CD14-positive monocyte (primary cell): ENCODE results near the gene TDRD5. TPM values are rescaled to one million over a fixed set of nuclear protein-coding genes. Genes with fewer than 3 reads are reported as not detected.

Experiments used
- DNase-seq, 3 donors: peaks; one replicate each; pipeline ENCODE4 v3.0.0-alpha.2; 2011 to 2022
- H2AFZ ChIP-seq: 2 replicates; pipeline ENCODE4 v1.6.0; 2012; ENCODE audit warnings: mild to moderate bottlenecking, low read depth, low read length, inconsistent platforms; ENCODE audit not compliant: insufficient read depth, poor library complexity, severe bottlenecking
- H3K27ac ChIP-seq, 2 donors: 1 replicate in 1 of 2; 2 replicates in 1 of 2; pipeline ENCODE4 v1.5.1; 2012 to 2013; ENCODE audit warnings: low read length in 2 of 2, control low read depth in 1 of 2, inconsistent platforms in 1 of 2, low read depth in 1 of 2, mild to moderate bottlenecking in 1 of 2
- H3K27me3 ChIP-seq, 2 donors: one replicate each; pipeline versions ENCODE4 v1.6.0 to v1.6.1; 2011 to 2013; ENCODE audit warnings: low read length in 2 of 2; ENCODE audit not compliant: control insufficient read depth in 2 of 2, insufficient read depth in 2 of 2
- H3K36me3 ChIP-seq, 2 donors: replicated peaks in 1 of 2; 1 replicate in 1 of 2; 2 replicates in 1 of 2; pipeline versions ENCODE4 v1.5.1 to v1.6.1; 2012 to 2013; ENCODE audit warnings: low read length in 2 of 2, control low read depth in 1 of 2, inconsistent platforms in 1 of 2, mild to moderate bottlenecking in 1 of 2; ENCODE audit not compliant: insufficient read depth in 2 of 2, control insufficient read depth in 1 of 2
- H3K4me1 ChIP-seq, 2 donors: 1 replicate in 1 of 2; 2 replicates in 1 of 2; pipeline versions ENCODE4 v1.5.1 to v1.6.1; 2012 to 2013; ENCODE audit warnings: low read length in 2 of 2, control low read depth in 1 of 2, inconsistent platforms in 1 of 2, mild to moderate bottlenecking in 1 of 2, moderate library complexity in 1 of 2; ENCODE audit not compliant: insufficient read depth in 2 of 2, control insufficient read depth in 1 of 2
- H3K4me2 ChIP-seq: replicated peaks from 2 replicates; pipeline ENCODE3; 2012; ENCODE audit warnings: low read length, moderate library complexity, mild to moderate bottlenecking; ENCODE audit not compliant: poor library complexity, severe bottlenecking; ENCODE audit errors: extremely low read depth
- H3K4me3 ChIP-seq, 3 experiments: fragments of 200-600 bp in 1 of 3; sonication (generic) in 1 of 3; replicated peaks in 1 of 3; 1 replicate in 2 of 3; 2 replicates in 1 of 3; pipeline ENCODE4 v1.5.1; 2011 to 2013; ENCODE audit warnings: low read length in 3 of 3, mild to moderate bottlenecking in 3 of 3, control low read depth in 2 of 3, low read depth in 2 of 3, inconsistent platforms in 1 of 3, moderate library complexity in 1 of 3
- H3K79me2 ChIP-seq: 2 replicates; pipeline ENCODE4 v1.6.0; 2012; ENCODE audit warnings: mild to moderate bottlenecking, control low read depth, inconsistent platforms, low read length, moderate library complexity; ENCODE audit not compliant: insufficient read depth
- H3K9ac ChIP-seq: 2 replicates; pipeline ENCODE4 v1.6.0; 2017; ENCODE audit warnings: low read length, mild to moderate bottlenecking; ENCODE audit not compliant: insufficient read depth, poor library complexity, severe bottlenecking
- H3K9me3 ChIP-seq, 2 donors: replicated peaks in 1 of 2; 1 replicate in 1 of 2; 2 replicates in 1 of 2; pipeline versions ENCODE4 v1.5.1 to v1.6.1; 2012 to 2013; ENCODE audit warnings: low read length in 2 of 2, control low read depth in 1 of 2; ENCODE audit not compliant: control insufficient read depth in 1 of 2, insufficient read depth in 1 of 2
- H4K20me1 ChIP-seq: 2 replicates; pipeline ENCODE4 v1.6.0; 2012; ENCODE audit warnings: mild to moderate bottlenecking, low read length, control low read depth, moderate library complexity; ENCODE audit not compliant: insufficient read depth
- H3K27ac Mint-ChIP-seq, 7 donors: one replicate each; pipeline ENCODE4 v1.8.0; 2020; ENCODE audit warnings: mild to moderate bottlenecking in 7 of 7, mixed read lengths in 7 of 7, moderate library complexity in 6 of 7, inconsistent platforms in 2 of 7
- H3K27me3 Mint-ChIP-seq, 3 donors: one replicate each; pipeline ENCODE4 v1.8.0; 2021 to 2022; ENCODE audit warnings: low read depth in 3 of 3, mild to moderate bottlenecking in 3 of 3, mixed read lengths in 3 of 3, moderate library complexity in 3 of 3, inconsistent platforms in 1 of 3
- H3K36me3 Mint-ChIP-seq, 2 donors: one replicate each; pipeline ENCODE4 v1.8.0; 2020; ENCODE audit warnings: mixed read lengths in 2 of 2, inconsistent platforms in 1 of 2, mild to moderate bottlenecking in 1 of 2
- H3K4me1 Mint-ChIP-seq: one replicate; pipeline ENCODE4 v1.8.0; 2020; ENCODE audit warnings: mild to moderate bottlenecking, mixed read lengths
- H3K4me3 Mint-ChIP-seq, 2 donors: one replicate each; pipeline ENCODE4 v1.8.0; 2020; ENCODE audit warnings: mild to moderate bottlenecking in 2 of 2, mixed read lengths in 2 of 2, moderate library complexity in 1 of 2
- H3K9me3 Mint-ChIP-seq, 7 donors: one replicate each; pipeline ENCODE4 v1.8.0; 2020 to 2022; ENCODE audit warnings: mixed read lengths in 7 of 7, mild to moderate bottlenecking in 6 of 7, moderate library complexity in 6 of 7, inconsistent platforms in 2 of 7
- WGBS: methylation state at CpG from one replicate; pipeline ENCODE4 v1.1.5; 2013; ENCODE audit warnings: missing lambda C conversion rate; ENCODE audit not compliant: insufficient coverage; 5-methylcytosine and 5-hydroxymethylcytosine counted together
- intact Hi-C, 2 donors: fragments of 100-400 bp; cut with micrococcal nuclease; formaldehyde crosslinking; loops; one replicate each; pipeline versions ENCODE4 v1.15.0 to v1.15.1; 2023
- polyA plus RNA-seq, 3 donors: library from polyadenylated mRNA; depleted of rRNA in 1 of 3; unstranded in 2 of 3; stranded (reverse) in 1 of 3; fragments of 300-500 nt in 2 of 3; fragments of >200 nt in 1 of 3; fragmentation: Illumina TruSeq in 2 of 3; gene quantifications; 1 replicate in 2 of 3; 2 replicates in 1 of 3; pipeline ENCODE4 v1.2.3, GENCODE V29; 2012 to 2021
- TF ChIP-seq, protein P1 (sequence below): fragments of 200-600 bp; IDR thresholded peaks from one replicate; pipeline ENCODE4 v1.8.0; 2022; ENCODE audit warnings: antibody characterized with exemption, mild to moderate bottlenecking

The TDRD5 gene
- polyA plus RNA-seq, 3 donors, result not detected

DNA sequence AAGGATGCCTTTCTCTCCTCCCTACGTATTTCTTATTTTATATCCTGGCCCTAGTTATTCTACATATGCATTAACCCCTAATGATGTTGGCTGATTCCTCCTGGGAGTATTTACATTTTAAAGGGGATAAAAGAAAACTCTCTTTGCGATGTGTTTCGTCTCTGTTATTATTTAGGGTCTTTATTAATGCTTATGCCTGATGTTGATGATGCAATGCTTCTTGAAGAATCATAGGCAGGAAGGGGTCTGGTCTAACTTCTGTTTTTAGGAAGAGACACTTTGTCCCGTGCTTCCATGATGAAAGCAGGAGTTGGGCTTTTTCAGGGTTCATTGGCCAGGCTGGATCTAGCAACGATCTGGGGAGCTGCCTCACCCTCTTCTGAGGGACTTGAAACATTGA lies 15.1 kb upstream of the TDRD5 start:
- Histone ChIP-seq H3K4me3 (no peak overlapping the region), H3K27ac (no peak overlapping the region), H3K36me3 (no peaks in the 10 kb centered on the region), H4K20me1 (no peaks in the 10 kb centered on the region), H3K4me1 (peaks cover 2 to 7% of the 10 kb centered on the region in 2 donors), H3K27me3 (peaks cover 38 to 54% of the 10 kb centered on the region in 2 donors), H3K4me2 (no peak overlapping the region), H2AFZ (no peak overlapping the region), H3K9me3 (peaks cover 0 to 11% of the 10 kb centered on the region in 2 donors), H3K79me2 (no peaks in the 10 kb centered on the region), H3K9ac (no peak overlapping the region)
- H3K27me3 Mint-ChIP-seq, result peaks cover 35 to 58% (median 36%) of the 10 kb centered on the region in 3 donors
- no peak for DNase-seq
- intact Hi-C loops, result no loop called here
- H3K4me1 Mint-ChIP-seq, result peaks cover 12% of the 10 kb centered on the region
- H3K9me3 Mint-ChIP-seq, result peaks cover 0 to 14% (median 4%) of the 10 kb centered on the region in 7 donors
- WGBS, result no CpG with 5 or more reads among the region's 5 CpGs
- peak overlapping the region in 1 of 2 donors; percentile 78 for H3K4me3 Mint-ChIP-seq
- H3K27ac Mint-ChIP-seq, result no peak overlapping the region
- TF ChIP-seq, protein P1, sequence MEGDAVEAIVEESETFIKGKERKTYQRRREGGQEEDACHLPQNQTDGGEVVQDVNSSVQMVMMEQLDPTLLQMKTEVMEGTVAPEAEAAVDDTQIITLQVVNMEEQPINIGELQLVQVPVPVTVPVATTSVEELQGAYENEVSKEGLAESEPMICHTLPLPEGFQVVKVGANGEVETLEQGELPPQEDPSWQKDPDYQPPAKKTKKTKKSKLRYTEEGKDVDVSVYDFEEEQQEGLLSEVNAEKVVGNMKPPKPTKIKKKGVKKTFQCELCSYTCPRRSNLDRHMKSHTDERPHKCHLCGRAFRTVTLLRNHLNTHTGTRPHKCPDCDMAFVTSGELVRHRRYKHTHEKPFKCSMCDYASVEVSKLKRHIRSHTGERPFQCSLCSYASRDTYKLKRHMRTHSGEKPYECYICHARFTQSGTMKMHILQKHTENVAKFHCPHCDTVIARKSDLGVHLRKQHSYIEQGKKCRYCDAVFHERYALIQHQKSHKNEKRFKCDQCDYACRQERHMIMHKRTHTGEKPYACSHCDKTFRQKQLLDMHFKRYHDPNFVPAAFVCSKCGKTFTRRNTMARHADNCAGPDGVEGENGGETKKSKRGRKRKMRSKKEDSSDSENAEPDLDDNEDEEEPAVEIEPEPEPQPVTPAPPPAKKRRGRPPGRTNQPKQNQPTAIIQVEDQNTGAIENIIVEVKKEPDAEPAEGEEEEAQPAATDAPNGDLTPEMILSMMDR, result no peak
- peaks cover 2 to 3% of the 10 kb centered on the region in 2 donors for H3K36me3 Mint-ChIP-seq

DNA sequence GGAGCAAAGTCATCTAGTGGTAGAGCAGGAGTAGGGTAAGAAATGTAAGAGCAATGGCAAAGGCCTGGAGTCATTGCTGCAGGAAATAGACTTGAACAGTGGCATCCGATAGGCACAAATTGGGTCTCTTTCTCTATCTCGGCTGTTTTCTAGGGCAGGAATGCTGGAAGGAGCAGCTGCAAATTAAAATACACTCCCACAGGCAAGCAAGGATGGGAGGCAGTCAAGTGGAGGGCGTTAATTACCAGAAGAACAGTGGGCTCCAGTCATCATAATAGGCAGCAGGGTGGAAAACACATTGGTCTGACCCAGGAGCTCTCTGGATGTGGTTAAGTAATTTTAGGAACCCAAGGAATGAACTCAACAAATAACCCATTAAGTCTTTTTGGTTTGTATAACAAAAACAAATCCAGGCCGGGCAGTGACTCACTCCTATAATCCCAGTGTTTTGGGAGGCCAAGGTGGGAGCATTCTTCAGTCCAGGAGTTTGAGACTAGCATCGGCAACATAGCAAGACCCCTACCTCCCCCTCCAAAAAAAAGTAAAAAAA lies 7.8 kb upstream of the TDRD5 start:
- no peak overlapping the region for H3K4me2 ChIP-seq
- TF ChIP-seq, protein P1, result no peak
- H3K27ac Mint-ChIP-seq, result no peak overlapping the region
- peaks cover 0 to 8% of the 10 kb centered on the region in 2 donors for H3K9me3 ChIP-seq
- no peak overlapping the region for H3K4me3 ChIP-seq
- peaks cover 18 to 44% of the 10 kb centered on the region in 2 donors for H3K27me3 ChIP-seq
- H3K27ac ChIP-seq, result no peak overlapping the region
- no peak overlapping the region for H2AFZ ChIP-seq
- no peak overlapping the region for H3K9ac ChIP-seq
- DNase-seq, result no peak
- WGBS, result no CpG with 5 or more reads among the region's 5 CpGs
- H3K79me2 ChIP-seq, result no peaks in the 10 kb centered on the region
- H3K9me3 Mint-ChIP-seq, result peaks cover 0 to 25% (median 7%) of the 10 kb centered on the region in 7 donors
- peak overlapping the region in 1 of 2 donors; percentile 17 for H3K4me3 Mint-ChIP-seq
- intact Hi-C loops, result no loop called here
- no peaks in the 10 kb centered on the region for H3K36me3 ChIP-seq
- H3K4me1 ChIP-seq, result no peaks in the 10 kb centered on the region
- no peaks in the 10 kb centered on the region for H4K20me1 ChIP-seq
- no peaks in the 10 kb centered on the region for H3K36me3 Mint-ChIP-seq
- H3K4me1 Mint-ChIP-seq, result peaks cover 5% of the 10 kb centered on the region
- peaks cover 35 to 58% (median 38%) of the 10 kb centered on the region in 3 donors for H3K27me3 Mint-ChIP-seq
